ENCODE measurements around the gene POLE. TPM values are rescaled to one million over a fixed set of nuclear protein-coding genes. Genes with fewer than 3 reads are reported as not detected.

The POLE gene
- total RNA-seq, 2 donors from 2014 or later: 12.5 to 36.9 TPM

DNA sequence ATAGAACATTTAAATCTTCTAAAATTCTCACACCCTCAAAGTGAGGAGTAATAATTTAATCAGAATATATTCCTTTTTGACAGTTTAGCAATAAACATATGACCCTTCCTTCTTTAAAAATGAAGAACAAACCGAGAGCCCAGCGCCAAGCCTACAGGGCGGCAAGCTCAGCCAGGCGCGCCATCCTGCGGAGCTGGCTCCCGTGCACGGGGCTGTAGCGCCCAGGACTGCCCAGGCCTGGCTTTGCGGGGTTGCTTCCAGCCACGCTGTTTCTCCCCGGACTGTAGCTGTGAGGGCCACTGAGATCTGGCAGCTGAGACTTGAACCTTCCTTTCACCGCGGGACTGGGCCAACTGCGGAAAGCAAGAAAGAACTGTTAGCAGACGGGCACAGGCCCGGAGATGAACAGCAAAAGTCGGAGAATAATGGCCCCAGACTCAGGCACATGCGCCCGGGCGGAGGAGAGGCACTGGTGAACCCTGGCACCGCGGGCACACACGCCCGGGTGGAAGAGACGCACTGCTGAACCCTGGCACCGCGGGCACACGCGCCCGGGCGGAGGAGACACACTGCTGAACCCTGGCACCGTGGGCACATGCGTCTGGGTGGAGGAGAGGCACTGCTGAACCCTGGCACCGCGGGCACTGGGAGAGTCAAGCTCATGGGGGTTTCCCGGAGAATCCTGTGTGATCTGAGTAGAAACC lies 40.1 kb upstream of the POLE start:
- 92 to 94% methylated on average over 27 to 36 of the region's 37 CpGs for WGBS, 2 donors
- ATAC-seq: no peak
- H3K9me3 ChIP-seq: no peaks in the 10 kb centered on the region
- H3K27ac ChIP-seq: no peak overlapping the region
- H3K36me3 ChIP-seq (replicated peaks in 1 of 2; ENCODE audit: insufficient read depth in 1 of 2, low read depth in 2 of 2): peaks cover 0 to 32% of the 10 kb centered on the region in 2 donors
- no peaks in the 10 kb centered on the region for H3K27me3 ChIP-seq
- TF ChIP-seq POLR2A (IDR thresholded peaks at IDR 0.05): no peak
- TF ChIP-seq, protein P1, sequence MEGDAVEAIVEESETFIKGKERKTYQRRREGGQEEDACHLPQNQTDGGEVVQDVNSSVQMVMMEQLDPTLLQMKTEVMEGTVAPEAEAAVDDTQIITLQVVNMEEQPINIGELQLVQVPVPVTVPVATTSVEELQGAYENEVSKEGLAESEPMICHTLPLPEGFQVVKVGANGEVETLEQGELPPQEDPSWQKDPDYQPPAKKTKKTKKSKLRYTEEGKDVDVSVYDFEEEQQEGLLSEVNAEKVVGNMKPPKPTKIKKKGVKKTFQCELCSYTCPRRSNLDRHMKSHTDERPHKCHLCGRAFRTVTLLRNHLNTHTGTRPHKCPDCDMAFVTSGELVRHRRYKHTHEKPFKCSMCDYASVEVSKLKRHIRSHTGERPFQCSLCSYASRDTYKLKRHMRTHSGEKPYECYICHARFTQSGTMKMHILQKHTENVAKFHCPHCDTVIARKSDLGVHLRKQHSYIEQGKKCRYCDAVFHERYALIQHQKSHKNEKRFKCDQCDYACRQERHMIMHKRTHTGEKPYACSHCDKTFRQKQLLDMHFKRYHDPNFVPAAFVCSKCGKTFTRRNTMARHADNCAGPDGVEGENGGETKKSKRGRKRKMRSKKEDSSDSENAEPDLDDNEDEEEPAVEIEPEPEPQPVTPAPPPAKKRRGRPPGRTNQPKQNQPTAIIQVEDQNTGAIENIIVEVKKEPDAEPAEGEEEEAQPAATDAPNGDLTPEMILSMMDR (IDR thresholded peaks at IDR 0.05): no peak
- intact Hi-C loops (cut with DNase I): no loop called here
- H3K4me3 ChIP-seq: no peak overlapping the region
- H3K4me1 ChIP-seq: no peaks in the 10 kb centered on the region
- DNase-seq: no peak

DNA sequence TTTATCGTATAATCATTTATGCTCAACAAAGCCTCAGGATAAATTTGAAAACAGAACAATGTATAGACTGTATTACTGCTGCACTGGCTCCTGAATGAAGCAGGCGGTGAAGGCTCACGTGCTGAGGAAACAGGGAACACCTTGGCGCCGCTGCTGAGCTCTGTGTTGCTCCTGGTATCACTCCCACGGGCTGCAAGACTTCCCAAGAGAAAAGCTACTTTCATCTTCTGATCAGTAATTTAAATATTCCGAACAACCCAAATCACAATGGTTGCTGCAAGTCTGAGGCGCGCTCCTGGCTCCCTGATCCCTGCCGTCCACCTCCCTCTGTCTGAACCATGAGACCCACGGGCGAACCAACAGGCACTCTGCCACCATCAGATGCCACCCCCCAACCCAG lies 39.2 kb upstream of the POLE start:
- intact Hi-C loops (cut with DNase I): no loop called here
- H3K27me3 ChIP-seq: no peaks in the 10 kb centered on the region
- no peaks in the 10 kb centered on the region for H3K9me3 ChIP-seq
- 89 to 94% methylated on average over 11 to 12 of the region's 12 CpGs for WGBS, 2 donors
- H3K4me1 ChIP-seq: no peaks in the 10 kb centered on the region
- no peak for TF ChIP-seq POLR2A (IDR thresholded peaks at IDR 0.05)
- TF ChIP-seq, protein P1 (IDR thresholded peaks at IDR 0.05): no peak
- ATAC-seq (no peak), DNase-seq (no peak)
- H3K4me3 ChIP-seq: no peak overlapping the region
- peaks cover 5 to 27% of the 10 kb centered on the region in 2 donors for H3K36me3 ChIP-seq (replicated peaks in 1 of 2; ENCODE audit: insufficient read depth in 1 of 2, low read depth in 2 of 2)
- no peak overlapping the region for H3K27ac ChIP-seq

DNA sequence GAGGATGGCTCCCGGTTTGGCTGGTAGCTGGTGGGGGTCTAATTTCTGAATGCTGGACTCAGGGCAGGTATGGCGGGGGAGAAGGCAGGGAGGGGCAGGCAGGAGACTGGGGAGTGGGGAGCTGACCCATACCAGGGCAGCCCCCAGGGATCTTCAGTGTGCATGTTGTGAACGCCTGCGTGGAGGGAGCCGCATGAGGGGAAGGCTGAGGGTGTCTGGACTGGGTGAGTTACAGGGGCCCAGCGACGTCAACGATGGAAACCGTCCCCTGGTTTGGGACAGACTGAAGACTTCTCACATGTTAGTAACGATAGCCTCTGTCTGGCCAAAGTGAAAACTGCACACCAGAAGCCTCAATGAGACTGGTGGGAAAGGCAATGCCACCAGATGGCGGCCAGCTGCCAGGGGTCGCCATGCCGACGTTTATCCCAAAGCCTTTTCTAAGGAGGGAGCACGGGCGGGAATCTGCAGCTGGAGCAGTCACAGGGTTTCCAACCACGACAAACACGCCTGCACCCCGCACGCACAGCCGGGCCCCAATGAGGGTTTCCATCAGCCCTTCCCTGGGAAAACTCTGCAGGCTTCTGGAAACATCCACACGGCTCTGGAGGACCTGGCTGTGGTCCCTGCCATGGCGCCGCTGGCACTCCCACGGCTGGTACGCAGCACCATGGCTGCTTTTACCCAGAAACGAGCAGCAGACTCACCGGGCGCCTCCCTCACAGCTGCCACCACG lies 37.5 kb upstream of the POLE start:
- intact Hi-C loops (cut with DNase I): no loop called here
- no peak for ATAC-seq
- Histone ChIP-seq H3K36me3 (replicated peaks in 1 of 2; ENCODE audit: insufficient read depth in 1 of 2, low read depth in 2 of 2) (peaks cover 8 to 27% of the 10 kb centered on the region in 2 donors), H3K27ac (no peak overlapping the region), H3K9me3 (no peaks in the 10 kb centered on the region), H3K4me3 (no peak overlapping the region), H3K4me1 (no peaks in the 10 kb centered on the region), H3K27me3 (no peaks in the 10 kb centered on the region)
- TF ChIP-seq, protein P1 (IDR thresholded peaks at IDR 0.05): no peak
- no peak for TF ChIP-seq POLR2A (IDR thresholded peaks at IDR 0.05)
- WGBS, 2 donors: 87 to 90% methylated on average over 20 to 30 of the region's 30 CpGs
- DNase-seq: no peak

DNA sequence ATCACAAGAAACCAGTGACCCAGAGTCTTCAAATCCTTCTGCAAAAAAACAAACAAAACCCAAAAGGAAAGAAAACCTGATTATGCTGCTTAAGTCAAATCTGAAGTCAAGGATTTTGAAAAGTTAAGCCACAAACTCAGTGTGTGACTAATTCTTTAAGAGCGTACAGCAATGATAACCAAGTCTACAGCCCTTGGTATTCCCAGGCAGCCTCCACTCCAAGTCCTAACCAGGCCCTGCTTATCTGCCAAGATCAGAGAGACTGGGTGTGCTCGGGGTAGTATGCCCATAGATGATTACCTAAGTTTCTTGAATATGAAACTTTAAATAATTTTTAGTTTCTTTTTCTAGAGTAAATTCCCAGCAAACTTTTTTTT lies 36.6 kb upstream of the POLE start:
- intact Hi-C loops (cut with DNase I): no loop called here
- no peak for ATAC-seq
- peaks cover 11 to 34% of the 10 kb centered on the region in 2 donors for H3K36me3 ChIP-seq (replicated peaks in 1 of 2; ENCODE audit: insufficient read depth in 1 of 2, low read depth in 2 of 2)

More for the DNA sequence above, 36.6 kb upstream of the POLE start:
- Histone ChIP-seq H3K9me3 (no peaks in the 10 kb centered on the region), H3K27me3 (no peaks in the 10 kb centered on the region), H3K27ac (no peak overlapping the region), H3K4me3 (no peak overlapping the region), H3K4me1 (no peaks in the 10 kb centered on the region)
- WGBS, 2 donors: 94% methylated on average over 2 of the region's 2 CpGs
- TF ChIP-seq POLR2A (IDR thresholded peaks at IDR 0.05): no peak
- TF ChIP-seq, protein P1 (IDR thresholded peaks at IDR 0.05): no peak
- DNase-seq: no peak

Measured in body of pancreas (tissue), 4 donors.